HK-2 (cell line): Measurements from ENCODE around the gene CHRNA3.
"Not testable (repeated sequence)": the region's sequence is repeated elsewhere in the genome, so short reads cannot be mapped to it uniquely, and the experiment has no call there.

Source experiments
- DNase-seq: peaks from one replicate; pipeline ENCODE4 v3.0.0-alpha.2; 2018; ENCODE audit not compliant: unreplicated experiment

CHRNA3 gene

DNA sequence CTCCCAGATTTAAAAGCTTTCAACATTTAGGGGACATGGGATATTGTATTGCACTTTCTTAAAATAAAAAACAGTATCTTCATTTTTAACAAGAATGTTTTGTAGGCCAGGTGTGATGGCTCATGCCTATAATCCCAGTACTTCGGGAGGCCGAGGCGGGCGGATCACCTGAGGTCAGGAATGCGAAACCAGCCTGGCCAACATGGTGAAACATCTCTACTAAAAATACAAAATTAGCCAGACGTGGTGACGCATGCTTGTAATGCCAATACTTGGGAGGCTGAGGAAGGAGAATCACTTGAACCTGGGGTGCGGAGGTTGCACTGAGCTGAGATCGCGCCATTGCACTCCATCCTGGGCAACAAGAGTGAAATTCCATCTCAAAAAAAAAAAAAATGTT lies 60.6 kb downstream of the CHRNA3 start:
- not testable (repeated sequence) for DNase-seq

DNA sequence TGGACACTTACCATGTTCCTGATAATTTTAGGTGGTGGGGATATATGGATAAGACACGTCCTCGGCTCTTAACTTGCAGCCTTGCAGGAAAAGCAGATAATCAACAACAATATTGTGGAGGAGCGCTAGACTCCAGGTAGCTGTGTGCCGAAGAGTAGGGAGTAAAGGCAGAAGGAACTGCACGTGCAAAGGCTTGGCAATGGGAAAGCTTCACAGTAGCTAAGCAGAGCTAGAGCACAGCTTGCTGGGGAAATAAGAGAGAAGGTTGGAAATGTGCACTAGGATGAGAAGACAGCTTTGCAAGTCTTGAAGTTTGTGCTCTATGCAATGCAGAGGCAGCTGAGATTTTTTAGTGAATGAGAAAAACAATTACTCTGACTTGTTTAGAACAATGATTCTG lies 68.2 kb downstream of the CHRNA3 start:
- no peak for DNase-seq

DNA sequence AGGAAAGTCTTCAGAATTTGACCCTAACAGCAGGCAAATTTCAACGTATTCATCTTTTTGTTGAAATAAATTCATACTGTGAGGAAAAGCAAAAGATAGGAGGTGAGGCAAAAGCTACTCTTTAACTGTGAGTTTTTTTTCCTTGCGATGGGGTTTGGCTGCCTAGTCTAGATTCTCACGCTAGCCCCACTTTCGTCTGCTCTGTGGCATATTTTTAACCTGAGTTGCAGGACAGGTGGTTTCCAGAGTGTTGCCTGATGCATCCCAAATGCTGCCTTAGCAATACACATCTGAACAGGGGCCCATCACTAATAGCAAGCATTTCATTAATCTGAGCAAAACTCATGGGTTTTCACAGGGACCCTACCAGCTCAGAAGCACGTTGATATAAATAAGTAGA lies 68.9 kb downstream of the CHRNA3 start:
- DNase-seq = no peak

DNA sequence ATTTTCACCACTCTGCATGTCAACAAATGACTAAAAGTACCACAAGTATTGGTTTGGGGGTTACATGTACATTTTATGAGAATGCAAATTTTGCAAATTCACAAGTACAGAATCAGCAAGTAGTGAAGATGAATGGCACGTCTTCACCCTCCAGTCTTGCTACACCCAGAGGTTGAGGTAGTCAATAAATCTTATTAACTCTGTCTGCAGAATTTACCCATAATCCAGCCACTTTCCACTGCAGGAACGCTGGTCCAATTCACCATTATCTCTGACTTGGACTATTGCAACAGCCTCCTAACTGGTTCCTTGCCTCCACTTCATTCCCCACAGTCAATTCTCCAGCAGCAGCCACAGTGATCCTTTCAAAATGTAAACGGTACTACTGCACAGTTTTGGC lies 70.0 kb downstream of the CHRNA3 start:
- DNase-seq = no peak

DNA sequence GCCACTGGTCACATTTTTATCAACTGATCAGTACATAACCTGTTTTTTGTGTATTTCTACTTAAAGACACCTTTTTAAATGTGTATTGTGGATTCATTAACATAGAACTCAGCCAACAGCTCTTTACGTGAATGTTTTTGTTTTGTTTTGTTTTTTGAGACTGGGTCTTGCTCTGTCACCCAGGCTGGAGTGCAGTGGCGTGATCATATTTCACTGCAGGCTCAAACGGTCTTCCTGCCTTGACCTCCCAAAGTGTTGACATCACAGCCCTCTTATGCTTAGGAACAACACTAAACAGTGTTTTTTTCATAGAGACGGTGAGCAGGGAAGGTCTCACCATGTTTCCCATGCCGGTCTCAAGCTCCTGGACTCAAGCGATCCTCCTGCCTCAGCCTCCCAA lies 70.6 kb downstream of the CHRNA3 start:
- no peak for DNase-seq
